ES-I3 (cell line): ENCODE measurements around the gene IZUMO1R.
"Not testable (repeated sequence)": the region's sequence is repeated elsewhere in the genome, so short reads cannot be mapped to it uniquely, and the experiment has no call there.

ENCODE experiments used
- H3K36me3 ChIP-seq: 2 replicates; pipeline ENCODE4 v1.6.1; 2013; ENCODE audit warnings: mild to moderate bottlenecking, low read length, control low read depth, moderate library complexity; ENCODE audit not compliant: insufficient read depth
- H3K4me1 ChIP-seq: 2 replicates; pipeline ENCODE4 v1.6.1; 2013; ENCODE audit warnings: mild to moderate bottlenecking, control low read depth, low read length; ENCODE audit not compliant: insufficient read depth
- H3K9ac ChIP-seq: 2 replicates; pipeline ENCODE4 v1.6.1; 2013; ENCODE audit warnings: low read depth, mild to moderate bottlenecking, low read length, moderate library complexity
- H3K9me3 ChIP-seq: 2 replicates; pipeline ENCODE4 v1.6.1; 2013; ENCODE audit warnings: mild to moderate bottlenecking, low read length, moderate library complexity; ENCODE audit not compliant: control insufficient read depth, insufficient read depth

Gene IZUMO1R

DNA sequence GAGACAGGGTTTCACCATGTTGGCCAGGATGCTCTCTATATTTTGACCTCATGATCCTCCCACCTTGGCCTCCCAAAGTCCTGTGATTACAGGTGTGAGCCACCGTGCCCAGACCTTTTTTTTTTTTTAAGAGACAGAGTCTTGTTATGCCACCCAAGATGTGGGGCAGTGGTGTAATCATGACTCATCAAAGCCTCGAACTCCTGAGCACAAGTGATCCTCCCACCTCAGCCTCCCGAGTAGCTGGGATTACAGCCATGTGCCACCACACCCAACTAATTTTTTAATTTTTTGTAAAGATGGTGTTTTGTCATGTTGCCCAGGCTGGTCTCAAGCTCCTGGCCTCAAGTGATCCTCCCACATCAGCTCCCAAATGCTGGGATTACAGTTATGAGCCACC, 37.9 kb downstream of the IZUMO1R start:
- Histone ChIP-seq H3K36me3 (no peaks in the 10 kb centered on the region), H3K9ac (no peak overlapping the region), H3K4me1 (no peaks in the 10 kb centered on the region), H3K9me3 (no peaks in the 10 kb centered on the region)

DNA sequence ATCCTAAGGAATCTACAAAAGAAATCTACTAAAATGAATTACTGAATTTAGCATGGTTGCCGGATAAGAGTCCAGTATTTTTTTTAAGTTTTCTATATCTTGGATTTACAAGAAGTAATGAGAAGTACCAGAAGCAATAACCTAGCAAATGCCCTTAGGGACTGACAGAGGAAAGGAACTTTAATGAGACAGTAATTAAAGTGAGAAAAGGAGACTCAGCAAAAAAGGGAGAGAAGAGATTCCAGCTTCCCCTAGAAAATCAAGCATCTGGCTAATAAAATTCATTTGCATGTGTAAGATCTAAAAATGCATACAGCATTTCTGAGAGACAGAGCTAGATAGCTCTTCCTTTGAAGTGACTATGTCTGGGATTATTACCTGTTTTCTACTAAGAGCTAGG, 39.1 kb downstream of the IZUMO1R start:
- no peaks in the 10 kb centered on the region for H3K4me1 ChIP-seq

GRCh38 chr11:94346311-94346710, 41.9 kb downstream of the IZUMO1R start:
- not testable (repeated sequence) for H3K36me3 ChIP-seq, H3K4me1 ChIP-seq, H3K9ac ChIP-seq

More for the DNA sequence above, 39.1 kb downstream of the IZUMO1R start:
- no peaks in the 10 kb centered on the region for H3K9me3 ChIP-seq
- no peaks in the 10 kb centered on the region for H3K36me3 ChIP-seq
- H3K9ac ChIP-seq, result no peak overlapping the region

DNA sequence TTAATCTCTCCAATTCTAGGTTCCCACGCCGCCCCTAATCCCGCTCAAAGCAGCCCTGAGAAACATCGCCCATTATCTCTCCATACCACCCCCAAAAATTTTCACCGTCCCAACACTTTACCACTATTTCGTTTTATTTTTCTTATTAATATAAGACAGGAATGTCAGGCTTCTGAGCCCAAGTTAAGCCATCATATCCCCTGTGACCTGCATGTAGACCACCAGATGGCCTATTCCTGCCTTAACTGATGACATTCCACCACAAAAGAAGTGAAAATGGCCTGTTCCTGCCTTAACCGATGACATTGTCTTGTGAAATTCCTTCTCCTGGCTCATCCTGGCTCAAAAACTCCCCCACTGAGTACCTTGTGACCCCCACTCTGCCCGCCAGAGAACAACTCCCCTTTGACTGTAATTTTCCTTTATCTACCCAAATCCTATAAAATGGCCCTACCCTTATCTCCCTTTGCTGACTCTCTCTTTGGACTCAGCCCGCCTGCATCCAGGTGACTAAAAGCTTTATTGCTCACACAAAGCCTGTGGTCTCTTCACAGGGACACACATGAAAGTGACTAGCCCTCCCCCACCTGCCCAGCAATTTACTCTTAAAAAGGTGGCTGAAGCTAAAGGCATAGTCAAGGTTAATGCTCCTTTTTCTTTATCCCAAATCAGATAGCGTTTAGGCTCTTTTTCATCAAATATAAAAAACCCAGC, 46.6 kb downstream of the IZUMO1R start:
- H3K4me1 ChIP-seq, H3K36me3 ChIP-seq, H3K9me3 ChIP-seq, H3K9ac ChIP-seq: not testable (repeated sequence)

More at GRCh38 chr11:94346311-94346710, 41.9 kb downstream of the IZUMO1R start:
- not testable (repeated sequence) for H3K9me3 ChIP-seq
